ENCODE results near the gene SLC9A9. TPM values are rescaled to one million over a fixed set of nuclear protein-coding genes. Genes with fewer than 3 reads are reported as not detected.

Gene SLC9A9
- total and polyA plus RNA-seq, 2 of the 8 experiments (the other 6 are each of a cell fraction or from before 2014, with no cell fraction given), result 0.48 to 1.1 TPM

GRCh38 chr3:143222981-143223380, 625.3 kb downstream of the SLC9A9 start:
- no peak overlapping the region for H3K27ac ChIP-seq (ENCODE audit: low read depth, low read length)
- H3K27me3 ChIP-seq (replicated peaks in 1 of 4; ENCODE audit: control insufficient read depth in 3 of 4, extremely low read depth in 1 of 4, insufficient read depth in 3 of 4, low read length in 3 of 4), result no peaks in the 10 kb centered on the region
- H3K9ac ChIP-seq (replicated peaks in 1 of 4; ENCODE audit: extremely low read depth in 1 of 4, low read depth in 3 of 4, low read length in 3 of 4), result no peak overlapping the region
- no peaks in the 10 kb centered on the region for H3K36me3 ChIP-seq (ENCODE audit: control insufficient read depth in 2 of 4, insufficient read depth in 4 of 4, low read length in 3 of 4)
- H3K23ac ChIP-seq (ENCODE audit: insufficient read length), result no peak overlapping the region
- no peak overlapping the region for H3K14ac ChIP-seq (ENCODE audit: insufficient read length)
- H3K9me3 ChIP-seq (ENCODE audit: insufficient read depth in 2 of 2, low read depth in 1 of 2, low read length in 1 of 2), result no peaks in the 10 kb centered on the region
- FAIRE-seq, result no peak
- ChIA-PET POLR2A (ENCODE audit: partially characterized antibody) (no interaction called here), CTCF (ENCODE audit: partially characterized antibody) (interaction anchor here (0.7 kb wide), 1 partner anchor 184 kb away, joined by 3 read pairs; no protein-coding TSS in a partner anchor)
- H2BK12ac ChIP-seq (ENCODE audit: low read depth, low read length), result no peak overlapping the region
- no peak overlapping the region for H3K4me2 ChIP-seq (ENCODE audit: insufficient read depth in 1 of 2, low read depth in 2 of 2, low read length in 2 of 2)
- no peak overlapping the region for H2BK5ac ChIP-seq (ENCODE audit: low read depth, low read length)
- no peak for DNase-seq (ENCODE audit: low read depth in 1 of 2, low spot score in 2 of 2)
- H2AK5ac ChIP-seq (ENCODE audit: low read depth, low read length), result no peak overlapping the region
- no peaks in the 10 kb centered on the region for H3K23me2 ChIP-seq (ENCODE audit: low read depth, low read length)
- H4K91ac ChIP-seq (replicated peaks; ENCODE audit: insufficient read length, low read length), result no peak overlapping the region
- no peaks in the 10 kb centered on the region for H3K79me1 ChIP-seq (ENCODE audit: low read depth, low read length)
- no peaks in the 10 kb centered on the region for H3K79me2 ChIP-seq (ENCODE audit: control insufficient read depth in 1 of 2, insufficient read depth in 2 of 2, low read length in 2 of 2)
- TF ChIP-seq NRF1 (IDR thresholded peaks at IDR 0.05; ENCODE audit: low read depth, low read length) (no peak), EP300 (IDR thresholded peaks at IDR 0.05; ENCODE audit: borderline replicate concordance in 1 of 2, low read depth in 2 of 2, low read length in 2 of 2) (no peak), SP1 (IDR thresholded peaks at IDR 0.05; ENCODE audit: low read depth, low read length) (no peak), SAP30 (IDR thresholded peaks at IDR 0.05; ENCODE audit: insufficient read depth, insufficient replicate concordance, low read length) (no peak), TBP (IDR thresholded peaks at IDR 0.05; ENCODE audit: low read depth, low read length) (no peak), MAX (IDR thresholded peaks at IDR 0.05) (no peak), TAF1 (IDR thresholded peaks at IDR 0.05; ENCODE audit: low read depth, low read length) (no peak), SRF (IDR thresholded peaks at IDR 0.05; ENCODE audit: low read depth, low read length) (no peak), PHF8 (conservative IDR thresholded peaks at IDR 0.05; ENCODE audit: low read depth, low read length) (no peak), RNF2 (IDR thresholded peaks at IDR 0.05; ENCODE audit: borderline replicate concordance, low read depth, low read length, missing control alignments, poor library complexity, severe bottlenecking) (no peak), FOSL1 (IDR thresholded peaks at IDR 0.05; ENCODE audit: insufficient read depth, low read depth, low read length) (no peak)
- H3K4me1 ChIP-seq (replicated peaks in 1 of 4; ENCODE audit: control insufficient read depth in 3 of 4, insufficient read depth in 4 of 4, low read length in 3 of 4), result no peaks in the 10 kb centered on the region
- no peak overlapping the region for H3K18ac ChIP-seq (ENCODE audit: extremely low read depth, low read length)
- H4K20me1 ChIP-seq (replicated peaks in 1 of 2; ENCODE audit: control insufficient read depth in 1 of 2, insufficient read depth in 2 of 2, low read length in 2 of 2), result no peaks in the 10 kb centered on the region
- 95% methylated on average over 1 of the region's 1 CpG; no CpG with 5 or more reads in 1 of the 2 experiments for WGBS, 2 experiments (ENCODE audit: extremely low coverage in 1 of 2, insufficient coverage in 1 of 2, insufficient read length in 1 of 2, insufficient replicate concordance in 2 of 2, low coverage in 1 of 2, low lambda C conversion rate in 2 of 2, missing lambda C conversion rate in 1 of 2)
- H4K5ac ChIP-seq (ENCODE audit: insufficient read length, low read depth, low read length), result no peak overlapping the region
- H2BK120ac ChIP-seq (replicated peaks; ENCODE audit: low read depth, low read length), result no peak overlapping the region
- H3K4ac ChIP-seq (replicated peaks; ENCODE audit: insufficient read length, low read depth, low read length), result no peak overlapping the region
- H3K56ac ChIP-seq (replicated peaks; ENCODE audit: insufficient read length, low read depth, low read length), result no peak overlapping the region
- H4K8ac ChIP-seq (ENCODE audit: extremely low read depth, insufficient read depth, low read length), result no peak overlapping the region
- H2BK20ac ChIP-seq (ENCODE audit: low read length), result no peak overlapping the region
- no peak overlapping the region for H2AFZ ChIP-seq (ENCODE audit: low read length)
- no peak overlapping the region for H2BK15ac ChIP-seq (ENCODE audit: low read length)
- no peak overlapping the region for H3K4me3 ChIP-seq (ENCODE audit: extremely low read depth in 1 of 4, insufficient read depth in 2 of 4, low read depth in 3 of 4, low read length in 4 of 4)
